GM23338 (cell line): ENCODE data around the gene DMTF1.

Experiments used
- CREB1 ChIP-seq: fragments of 250-450 bp; sonication (Bioruptor Pico); IDR thresholded peaks from 2 replicates; pipeline ENCODE4 v1.5.0; 2020; ENCODE audit warnings: low read depth, mild to moderate bottlenecking, moderate library complexity
- JUNB ChIP-seq: IDR thresholded peaks from one replicate; pipeline ENCODE4 v1.6.1; 2016; ENCODE audit warnings: antibody characterized with exemption; ENCODE audit not compliant: unreplicated experiment
- POLR2AphosphoS5 ChIP-seq: IDR thresholded peaks from 2 replicates; pipeline ENCODE4 v1.6.1; 2016; ENCODE audit warnings: antibody characterized with exemption, low read depth
- TF ChIP-seq, protein P1 (sequence below), 2 experiments: fragments of 200-600 bp in 1 of 2; sonication (generic) in 1 of 2; conservative IDR thresholded peaks; 2 replicates each; pipeline versions ENCODE4 v1.5.1 to v1.6.1; 2016 to 2017; ENCODE audit warnings: antibody characterized with exemption in 2 of 2, low read depth in 2 of 2, mild to moderate bottlenecking in 2 of 2, moderate library complexity in 1 of 2
- TF ChIP-seq, protein P2 (sequence below): IDR thresholded peaks from 2 replicates; pipeline ENCODE4 v1.6.1; 2016; ENCODE audit warnings: antibody characterized with exemption

DNA sequence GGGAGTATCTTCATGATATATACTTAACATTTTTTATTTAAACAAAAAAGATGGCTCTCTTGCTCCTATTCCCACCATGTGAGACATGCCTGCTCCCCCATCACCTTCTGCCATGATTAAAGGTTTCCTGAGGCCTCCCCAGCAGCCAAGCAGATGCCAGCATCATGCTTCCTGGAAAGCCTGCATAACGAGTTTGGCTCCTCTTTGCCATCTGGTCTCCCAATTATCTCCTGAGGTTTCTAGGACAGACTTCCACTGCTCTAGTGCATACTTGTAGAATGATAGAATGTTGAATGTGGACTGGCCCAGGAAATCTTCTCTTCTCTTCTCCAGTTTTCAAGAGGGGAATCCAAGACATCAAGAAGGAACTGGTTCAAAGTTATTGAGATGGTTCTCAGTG lies 46.9 kb upstream of the DMTF1 start:
- TF ChIP-seq, protein P1, sequence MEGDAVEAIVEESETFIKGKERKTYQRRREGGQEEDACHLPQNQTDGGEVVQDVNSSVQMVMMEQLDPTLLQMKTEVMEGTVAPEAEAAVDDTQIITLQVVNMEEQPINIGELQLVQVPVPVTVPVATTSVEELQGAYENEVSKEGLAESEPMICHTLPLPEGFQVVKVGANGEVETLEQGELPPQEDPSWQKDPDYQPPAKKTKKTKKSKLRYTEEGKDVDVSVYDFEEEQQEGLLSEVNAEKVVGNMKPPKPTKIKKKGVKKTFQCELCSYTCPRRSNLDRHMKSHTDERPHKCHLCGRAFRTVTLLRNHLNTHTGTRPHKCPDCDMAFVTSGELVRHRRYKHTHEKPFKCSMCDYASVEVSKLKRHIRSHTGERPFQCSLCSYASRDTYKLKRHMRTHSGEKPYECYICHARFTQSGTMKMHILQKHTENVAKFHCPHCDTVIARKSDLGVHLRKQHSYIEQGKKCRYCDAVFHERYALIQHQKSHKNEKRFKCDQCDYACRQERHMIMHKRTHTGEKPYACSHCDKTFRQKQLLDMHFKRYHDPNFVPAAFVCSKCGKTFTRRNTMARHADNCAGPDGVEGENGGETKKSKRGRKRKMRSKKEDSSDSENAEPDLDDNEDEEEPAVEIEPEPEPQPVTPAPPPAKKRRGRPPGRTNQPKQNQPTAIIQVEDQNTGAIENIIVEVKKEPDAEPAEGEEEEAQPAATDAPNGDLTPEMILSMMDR (conservative IDR thresholded peaks at IDR 0.05; ENCODE audit: low read depth in 2 of 2) = no peak
- TF ChIP-seq POLR2AphosphoS5 (no peak), JUNB (no peak), CREB1 (CRISPR knock-in tag) (no peak)
- TF ChIP-seq, protein P2, sequence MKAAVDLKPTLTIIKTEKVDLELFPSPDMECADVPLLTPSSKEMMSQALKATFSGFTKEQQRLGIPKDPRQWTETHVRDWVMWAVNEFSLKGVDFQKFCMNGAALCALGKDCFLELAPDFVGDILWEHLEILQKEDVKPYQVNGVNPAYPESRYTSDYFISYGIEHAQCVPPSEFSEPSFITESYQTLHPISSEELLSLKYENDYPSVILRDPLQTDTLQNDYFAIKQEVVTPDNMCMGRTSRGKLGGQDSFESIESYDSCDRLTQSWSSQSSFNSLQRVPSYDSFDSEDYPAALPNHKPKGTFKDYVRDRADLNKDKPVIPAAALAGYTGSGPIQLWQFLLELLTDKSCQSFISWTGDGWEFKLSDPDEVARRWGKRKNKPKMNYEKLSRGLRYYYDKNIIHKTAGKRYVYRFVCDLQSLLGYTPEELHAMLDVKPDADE = no peak
